Spleen (tissue), 7 donors: ENCODE measurements around the gene CRISP2.

Source experiments
- CTCF ChIP-seq, 11 experiments: fragments of 200-600 bp in 7 of 11; fragments of 450-650 bp in 4 of 11; sonication (generic) in 4 of 11; IDR thresholded peaks in 8 of 11; conservative IDR thresholded peaks in 3 of 11; 1 replicate in 7 of 11; 2 replicates in 4 of 11; pipeline versions ENCODE4 v1.4.0 to v1.8.0; 2016 to 2021; ENCODE audit warnings: antibody characterized with exemption in 11 of 11, inconsistent platforms in 4 of 11, mild to moderate bottlenecking in 1 of 11
- POLR2A ChIP-seq, 3 donors: fragments of 450-650 bp; IDR thresholded peaks; one replicate each; pipeline ENCODE4 v1.5.1; 2017; ENCODE audit warnings: antibody characterized with exemption in 3 of 3, mild to moderate bottlenecking in 1 of 3
- POLR2AphosphoS5 ChIP-seq, 3 donors: sonication (generic); formaldehyde crosslinking; IDR thresholded peaks; one replicate each; pipeline ENCODE4 v1.5.1; 2017; ENCODE audit warnings: antibody characterized with exemption in 3 of 3
- donor health status: DM: no; HTN: no; CAD: no; lungs with moderate emphysema.
- donor health status: DM: no; HTN: no; CAD: no.
- donor health status: DM: no; HTN: no; CAD: no.

GRCh38 chr6:49666480-49666879 lies 46.9 kb downstream of the CRISP2 start:
- TF ChIP-seq CTCF (IDR thresholded peaks at IDR 0.05 in 8 of 11, conservative IDR thresholded peaks at IDR 0.05 in 3 of 11) (no peak), POLR2AphosphoS5 (IDR thresholded peaks at IDR 0.05) (no peak), POLR2A (IDR thresholded peaks at IDR 0.05) (no peak)
